HepG2 (cell line): Measurements from ENCODE around the gene SS18L1. TPM values are rescaled to one million over a fixed set of nuclear protein-coding genes. Genes with fewer than 3 reads are reported as not detected.

Experiments used
- KDM2A ChIP-seq: sonication (generic); formaldehyde crosslinking; IDR thresholded peaks from 2 replicates; pipeline ENCODE4 v1.4.0; 2020; ENCODE audit warnings: low read depth, missing genetic modification reagents, borderline replicate concordance
- MAF1 ChIP-seq: sonication (generic); formaldehyde crosslinking; IDR thresholded peaks from 2 replicates; pipeline ENCODE4 v1.5.0; 2020; ENCODE audit warnings: missing genetic modification reagents, borderline replicate concordance
- MEIS1 ChIP-seq: sonication (generic); formaldehyde crosslinking; IDR thresholded peaks from 2 replicates; pipeline ENCODE4 v1.9.0; 2021; ENCODE audit warnings: mild to moderate bottlenecking, missing genetic modification reagents, moderate library complexity, borderline replicate concordance
- MIXL1 ChIP-seq: IDR thresholded peaks from 2 replicates; pipeline ENCODE4 v1.6.1; 2016
- RARG ChIP-seq: sonication (generic); formaldehyde crosslinking; IDR thresholded peaks from 2 replicates; pipeline ENCODE4 v1.4.0; 2020; ENCODE audit warnings: low read depth, mild to moderate bottlenecking, missing genetic modification reagents
- WIZ ChIP-seq: sonication (generic); formaldehyde crosslinking; IDR thresholded peaks from 2 replicates; pipeline ENCODE4 v1.5.1; 2020; ENCODE audit warnings: mild to moderate bottlenecking, missing genetic modification reagents
- ZFP82 ChIP-seq: sonication (generic); formaldehyde crosslinking; IDR thresholded peaks from 2 replicates; pipeline ENCODE4 v1.5.1; 2020; ENCODE audit warnings: mild to moderate bottlenecking, missing genetic modification reagents, borderline replicate concordance
- ZNF264 ChIP-seq: sonication (generic); formaldehyde crosslinking; IDR thresholded peaks from 2 replicates; pipeline ENCODE4 v1.4.0; 2020; ENCODE audit warnings: missing genetic modification reagents
- ZNF343 ChIP-seq: sonication (generic); formaldehyde crosslinking; IDR thresholded peaks from 2 replicates; pipeline ENCODE4 v1.4.0; 2020; ENCODE audit warnings: mild to moderate bottlenecking, missing genetic modification reagents
- ZNF460 ChIP-seq: sonication (generic); formaldehyde crosslinking; IDR thresholded peaks from 2 replicates; pipeline ENCODE4 v1.5.1; 2020; ENCODE audit warnings: missing genetic modification reagents, mild to moderate bottlenecking, borderline replicate concordance
- ZNF484 ChIP-seq: sonication (generic); formaldehyde crosslinking; IDR thresholded peaks from 2 replicates; pipeline ENCODE4 v1.5.1; 2020; ENCODE audit warnings: mild to moderate bottlenecking, low read depth, missing genetic modification reagents, borderline replicate concordance
- ZNF549 ChIP-seq: sonication (generic); formaldehyde crosslinking; IDR thresholded peaks from 2 replicates; pipeline ENCODE4 v1.5.0; 2020; ENCODE audit warnings: missing genetic modification reagents
- polyA plus RNA-seq, 8 experiments: library from polyadenylated mRNA; depleted of rRNA in 3 of 8; stranded (reverse) in 7 of 8; unstranded in 1 of 8; fragments of >200 nt; fragmentation: Illumina TruSeq in 4 of 8; extraction: Trizol in 4 of 8; gene quantifications; 2 replicates each; pipeline versions ENCODE4 v1.2.1 to v1.2.3, GENCODE V29; 2011 to 2016; ENCODE audit warnings: low read depth in 4 of 8, missing spikeins in 1 of 8, mixed read lengths in 1 of 8; ENCODE audit not compliant: insufficient read depth in 1 of 8
- total RNA-seq, 5 experiments: library from RNA; depleted of rRNA; stranded (reverse); fragments of >200 nt; fragmentation: Illumina TruSeq; extraction: Trizol; gene quantifications; 2 replicates each; pipeline ENCODE4 v1.2.3, GENCODE V29; 2016; ENCODE audit warnings: low read depth in 1 of 5
- TF ChIP-seq, protein P1 (sequence below): sonication (generic); formaldehyde crosslinking; IDR thresholded peaks from 2 replicates; pipeline ENCODE4 v1.4.0; 2020; ENCODE audit warnings: missing genetic modification reagents, mild to moderate bottlenecking, borderline replicate concordance
- TF ChIP-seq, protein P2 (sequence below): sonication (generic); formaldehyde crosslinking; IDR thresholded peaks from 2 replicates; pipeline ENCODE4 v1.4.0; 2020; ENCODE audit warnings: missing genetic modification reagents, borderline replicate concordance
- TF ChIP-seq, protein P3 (sequence below): IDR thresholded peaks from 2 replicates; pipeline ENCODE4 v1.6.1; 2016; ENCODE audit warnings: control low read depth
- TF ChIP-seq, protein P4 (sequence below): sonication (generic); formaldehyde crosslinking; IDR thresholded peaks from 2 replicates; pipeline ENCODE4 v1.5.0; 2020; ENCODE audit warnings: mild to moderate bottlenecking, missing genetic modification reagents

Gene SS18L1
- total and polyA plus RNA-seq, 2 of the 13 experiments (the other 11 are each of a cell fraction or from before 2014, with no cell fraction given): 17.8 to 27.6 TPM

DNA sequence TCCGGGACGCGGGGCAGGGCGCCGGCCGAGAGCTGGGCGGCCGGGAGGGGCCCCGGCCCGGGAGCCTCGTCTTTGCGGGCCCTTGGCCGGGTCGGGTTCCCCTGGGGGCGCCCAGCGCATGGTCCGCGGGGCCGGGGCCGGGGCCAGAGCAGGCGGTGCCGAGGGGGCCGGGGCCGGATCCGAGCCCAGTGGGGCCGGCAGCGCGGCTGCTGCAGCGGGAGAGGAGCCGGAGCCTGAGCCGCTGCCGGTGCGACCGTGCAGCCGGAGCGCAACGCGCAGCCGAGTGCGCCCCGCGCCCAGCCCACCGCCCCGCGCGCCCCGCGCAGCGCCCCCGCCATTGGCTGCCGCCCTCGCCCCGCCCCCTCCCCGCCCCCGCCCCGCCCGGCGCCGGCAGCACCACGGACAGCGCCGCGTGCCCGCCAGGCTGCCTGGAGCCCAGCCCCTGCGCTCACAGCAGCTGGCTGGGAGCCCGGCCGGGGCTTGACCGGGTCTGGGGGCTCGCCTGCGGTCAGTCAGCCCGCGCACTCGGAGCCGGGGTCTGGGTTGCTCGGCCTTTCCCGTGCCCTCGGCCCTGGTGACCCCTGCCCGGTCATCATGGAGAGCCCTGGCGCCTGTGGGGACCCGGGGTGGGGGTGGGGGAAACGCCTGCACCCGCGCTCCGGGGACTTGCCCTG lies 76.6 kb downstream of the SS18L1 start, which contains the start of gene HRH3 (continued):
- TF ChIP-seq, protein P1, sequence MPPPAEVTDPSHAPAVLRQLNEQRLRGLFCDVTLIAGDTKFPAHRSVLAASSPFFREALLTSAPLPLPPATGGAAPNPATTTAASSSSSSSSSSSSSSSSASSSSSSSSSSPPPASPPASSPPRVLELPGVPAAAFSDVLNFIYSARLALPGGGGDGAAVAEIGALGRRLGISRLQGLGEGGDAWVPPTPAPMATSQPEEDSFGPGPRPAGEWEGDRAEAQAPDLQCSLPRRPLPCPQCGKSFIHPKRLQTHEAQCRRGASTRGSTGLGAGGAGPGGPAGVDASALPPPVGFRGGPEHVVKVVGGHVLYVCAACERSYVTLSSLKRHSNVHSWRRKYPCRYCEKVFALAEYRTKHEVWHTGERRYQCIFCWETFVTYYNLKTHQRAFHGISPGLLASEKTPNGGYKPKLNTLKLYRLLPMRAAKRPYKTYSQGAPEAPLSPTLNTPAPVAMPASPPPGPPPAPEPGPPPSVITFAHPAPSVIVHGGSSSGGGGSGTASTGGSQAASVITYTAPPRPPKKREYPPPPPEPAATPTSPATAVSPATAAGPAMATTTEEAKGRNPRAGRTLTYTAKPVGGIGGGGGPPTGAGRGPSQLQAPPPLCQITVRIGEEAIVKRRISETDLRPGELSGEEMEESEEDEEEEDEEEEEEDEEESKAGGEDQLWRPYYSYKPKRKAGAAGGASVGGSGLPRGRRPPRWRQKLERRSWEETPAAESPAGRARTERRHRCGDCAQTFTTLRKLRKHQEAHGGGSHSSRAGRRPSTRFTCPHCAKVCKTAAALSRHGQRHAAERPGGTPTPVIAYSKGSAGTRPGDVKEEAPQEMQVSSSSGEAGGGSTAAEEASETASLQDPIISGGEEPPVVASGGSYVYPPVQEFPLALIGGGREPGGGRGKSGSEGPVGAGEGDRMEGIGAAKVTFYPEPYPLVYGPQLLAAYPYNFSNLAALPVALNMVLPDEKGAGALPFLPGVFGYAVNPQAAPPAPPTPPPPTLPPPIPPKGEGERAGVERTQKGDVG (CRISPR knock-in tag): no peak
- TF ChIP-seq ZFP82 (CRISPR knock-in tag) (0 out of 2 replicates have a peak, but pooled peaks have one; percentile 67), ZNF460 (CRISPR knock-in tag) (no peak), WIZ (peak; percentile 82; the same call in 1 of the 2 replicates), ZNF264 (CRISPR knock-in tag) (no peak), MEIS1 (CRISPR knock-in tag) (no peak), MIXL1 (CRISPR knock-in tag) (peak; percentile 65; the same call in 1 of the 2 replicates), ZNF549 (CRISPR knock-in tag) (no peak), RARG (CRISPR knock-in tag) (no peak), ZNF484 (CRISPR knock-in tag) (0 out of 2 replicates have a peak, but pooled peaks have one; percentile 78), ZNF343 (0 out of 2 replicates have a peak, but pooled peaks have one; percentile 56), MAF1 (CRISPR knock-in tag) (0 out of 2 replicates have a peak, but pooled peaks have one; percentile 35), KDM2A (CRISPR knock-in tag) (peak; percentile 53)
- TF ChIP-seq, protein P2, sequence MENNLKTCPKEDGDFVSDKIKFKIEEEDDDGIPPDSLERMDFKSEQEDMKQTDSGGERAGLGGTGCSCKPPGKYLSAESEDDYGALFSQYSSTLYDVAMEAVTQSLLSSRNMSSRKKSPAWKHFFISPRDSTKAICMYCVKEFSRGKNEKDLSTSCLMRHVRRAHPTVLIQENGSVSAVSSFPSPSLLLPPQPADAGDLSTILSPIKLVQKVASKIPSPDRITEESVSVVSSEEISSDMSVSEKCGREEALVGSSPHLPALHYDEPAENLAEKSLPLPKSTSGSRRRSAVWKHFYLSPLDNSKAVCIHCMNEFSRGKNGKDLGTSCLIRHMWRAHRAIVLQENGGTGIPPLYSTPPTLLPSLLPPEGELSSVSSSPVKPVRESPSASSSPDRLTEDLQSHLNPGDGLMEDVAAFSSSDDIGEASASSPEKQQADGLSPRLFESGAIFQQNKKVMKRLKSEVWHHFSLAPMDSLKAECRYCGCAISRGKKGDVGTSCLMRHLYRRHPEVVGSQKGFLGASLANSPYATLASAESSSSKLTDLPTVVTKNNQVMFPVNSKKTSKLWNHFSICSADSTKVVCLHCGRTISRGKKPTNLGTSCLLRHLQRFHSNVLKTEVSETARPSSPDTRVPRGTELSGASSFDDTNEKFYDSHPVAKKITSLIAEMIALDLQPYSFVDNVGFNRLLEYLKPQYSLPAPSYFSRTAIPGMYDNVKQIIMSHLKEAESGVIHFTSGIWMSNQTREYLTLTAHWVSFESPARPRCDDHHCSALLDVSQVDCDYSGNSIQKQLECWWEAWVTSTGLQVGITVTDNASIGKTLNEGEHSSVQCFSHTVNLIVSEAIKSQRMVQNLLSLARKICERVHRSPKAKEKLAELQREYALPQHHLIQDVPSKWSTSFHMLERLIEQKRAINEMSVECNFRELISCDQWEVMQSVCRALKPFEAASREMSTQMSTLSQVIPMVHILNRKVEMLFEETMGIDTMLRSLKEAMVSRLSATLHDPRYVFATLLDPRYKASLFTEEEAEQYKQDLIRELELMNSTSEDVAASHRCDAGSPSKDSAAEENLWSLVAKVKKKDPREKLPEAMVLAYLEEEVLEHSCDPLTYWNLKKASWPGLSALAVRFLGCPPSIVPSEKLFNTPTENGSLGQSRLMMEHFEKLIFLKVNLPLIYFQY (CRISPR knock-in tag): peak; percentile 83
- TF ChIP-seq, protein P3, sequence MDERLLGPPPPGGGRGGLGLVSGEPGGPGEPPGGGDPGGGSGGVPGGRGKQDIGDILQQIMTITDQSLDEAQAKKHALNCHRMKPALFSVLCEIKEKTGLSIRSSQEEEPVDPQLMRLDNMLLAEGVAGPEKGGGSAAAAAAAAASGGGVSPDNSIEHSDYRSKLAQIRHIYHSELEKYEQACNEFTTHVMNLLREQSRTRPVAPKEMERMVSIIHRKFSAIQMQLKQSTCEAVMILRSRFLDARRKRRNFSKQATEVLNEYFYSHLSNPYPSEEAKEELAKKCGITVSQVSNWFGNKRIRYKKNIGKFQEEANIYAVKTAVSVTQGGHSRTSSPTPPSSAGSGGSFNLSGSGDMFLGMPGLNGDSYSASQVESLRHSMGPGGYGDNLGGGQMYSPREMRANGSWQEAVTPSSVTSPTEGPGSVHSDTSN (CRISPR knock-in tag): no peak
- TF ChIP-seq, protein P4, sequence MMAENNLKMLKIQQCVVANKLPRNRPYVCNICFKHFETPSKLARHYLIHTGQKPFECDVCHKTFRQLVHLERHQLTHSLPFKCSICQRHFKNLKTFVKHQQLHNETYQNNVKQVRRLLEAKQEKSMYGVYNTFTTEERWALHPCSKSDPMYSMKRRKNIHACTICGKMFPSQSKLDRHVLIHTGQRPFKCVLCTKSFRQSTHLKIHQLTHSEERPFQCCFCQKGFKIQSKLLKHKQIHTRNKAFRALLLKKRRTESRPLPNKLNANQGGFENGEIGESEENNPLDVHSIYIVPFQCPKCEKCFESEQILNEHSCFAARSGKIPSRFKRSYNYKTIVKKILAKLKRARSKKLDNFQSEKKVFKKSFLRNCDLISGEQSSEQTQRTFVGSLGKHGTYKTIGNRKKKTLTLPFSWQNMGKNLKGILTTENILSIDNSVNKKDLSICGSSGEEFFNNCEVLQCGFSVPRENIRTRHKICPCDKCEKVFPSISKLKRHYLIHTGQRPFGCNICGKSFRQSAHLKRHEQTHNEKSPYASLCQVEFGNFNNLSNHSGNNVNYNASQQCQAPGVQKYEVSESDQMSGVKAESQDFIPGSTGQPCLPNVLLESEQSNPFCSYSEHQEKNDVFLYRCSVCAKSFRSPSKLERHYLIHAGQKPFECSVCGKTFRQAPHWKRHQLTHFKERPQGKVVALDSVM (CRISPR knock-in tag): 0 out of 2 replicates have a peak, but pooled peaks have one; percentile 22
